Ovary (tissue), 9 donors: ENCODE results near the gene ADORA1. TPM values are rescaled to one million over a fixed set of nuclear protein-coding genes. Genes with fewer than 3 reads are reported as not detected.

ENCODE experiments used
- DNase-seq, 5 donors: peaks; one replicate each; pipeline ENCODE4 v3.0.0-alpha.2; 2019 to 2020
- H3K27ac ChIP-seq, 2 donors: fragments of 200-600 bp; one replicate each; pipeline versions ENCODE4 v1.5.1 to v1.8.0; 2019 to 2022
- H3K27me3 ChIP-seq: fragments of 200-600 bp; one replicate; pipeline ENCODE4 v1.8.0; 2022
- H3K36me3 ChIP-seq: fragments of 200-600 bp; sonication (generic); one replicate; pipeline ENCODE4 v1.5.1; 2019
- H3K4me1 ChIP-seq: one replicate; pipeline ENCODE4 v1.8.1; 2013; ENCODE audit warnings: mild to moderate bottlenecking, moderate library complexity; ENCODE audit not compliant: insufficient read depth
- H3K4me3 ChIP-seq: fragments of 200-600 bp; sonication (generic); one replicate; pipeline ENCODE4 v1.5.1; 2017
- H3K9me3 ChIP-seq, 2 donors: fragments of 200-600 bp in 1 of 2; sonication (generic) in 1 of 2; one replicate each; pipeline versions ENCODE4 v1.5.1 to v1.8.1; 2013 to 2019; ENCODE audit warnings: mild to moderate bottlenecking in 1 of 2, moderate library complexity in 1 of 2
- EP300 ChIP-seq: sonication (generic); formaldehyde crosslinking; IDR thresholded peaks from one replicate; pipeline ENCODE4 v1.6.1; 2017; ENCODE audit warnings: antibody characterized with exemption
- POLR2A ChIP-seq: fragments of 450-650 bp; IDR thresholded peaks from one replicate; pipeline ENCODE4 v1.6.1; 2017; ENCODE audit warnings: antibody characterized with exemption, mild to moderate bottlenecking, moderate library complexity
- WGBS, 3 donors: extraction: QIAGEN DNeasy Blood & Tissue Kit in 1 of 3; methylation state at CpG; one replicate each; pipeline versions ENCODE4 v1.1.5 to v1.1.7; 2013 to 2017; 5-methylcytosine and 5-hydroxymethylcytosine counted together
- intact Hi-C, 4 donors: fragments of 100-400 bp; cut with DNase I; formaldehyde crosslinking; loops; one replicate each; pipeline versions ENCODE4 v1.11.0 to v1.15.1; 2022 to 2023
- polyA plus RNA-seq, 2 donors: library from polyadenylated mRNA; stranded (reverse); fragments of 200-250 nt in 1 of 2; fragments of 350-450 nt in 1 of 2; fragmentation: Illumina TruSeq in 1 of 2; extraction: RNeasy Lipid Tissue Mini Kit (QIAGEN cat#74804) in 1 of 2; gene quantifications; one replicate each; pipeline ENCODE4 v1.2.3, GENCODE V29; 2013 to 2014
- total RNA-seq, 7 donors: library from RNA; depleted of rRNA in 2 of 7; stranded (reverse); fragments of >200 nt in 2 of 7; fragmentation: NEBNext Ultra II Directional in 3 of 7; extraction: Animal tissue kit (Norgen Biotek cat#: 25700) in 3 of 7; gene quantifications; one replicate each; pipeline versions ENCODE4 v1.1.0 to v1.2.4, GENCODE V29; 2016 to 2023
- TF ChIP-seq, protein P1 (sequence below), 3 donors: fragments of 450-650 bp in 2 of 3; fragments of 200-600 bp in 1 of 3; IDR thresholded peaks; one replicate each; pipeline versions ENCODE4 v1.5.1 to v1.8.0; 2016 to 2022; ENCODE audit warnings: antibody characterized with exemption in 3 of 3, mild to moderate bottlenecking in 1 of 3
- donor health status: DM: no; HTN: no; CAD: no; lungs with moderate emphysema.
- donor health status: DM: no; HTN: no; CAD: no.
- donor health status: Bipolar disorder and iron deficiency.
- donor health status: DM: yes; HTN: yes; CAD: no.
- donor health status: DM: no; HTN: no; CAD: no.
- donor health status: DM: yes; HTN: yes; CAD: no.

Gene ADORA1
- total and polyA plus RNA-seq, 9 donors, result 0.15 to 1.3 (median 0.60) TPM

DNA sequence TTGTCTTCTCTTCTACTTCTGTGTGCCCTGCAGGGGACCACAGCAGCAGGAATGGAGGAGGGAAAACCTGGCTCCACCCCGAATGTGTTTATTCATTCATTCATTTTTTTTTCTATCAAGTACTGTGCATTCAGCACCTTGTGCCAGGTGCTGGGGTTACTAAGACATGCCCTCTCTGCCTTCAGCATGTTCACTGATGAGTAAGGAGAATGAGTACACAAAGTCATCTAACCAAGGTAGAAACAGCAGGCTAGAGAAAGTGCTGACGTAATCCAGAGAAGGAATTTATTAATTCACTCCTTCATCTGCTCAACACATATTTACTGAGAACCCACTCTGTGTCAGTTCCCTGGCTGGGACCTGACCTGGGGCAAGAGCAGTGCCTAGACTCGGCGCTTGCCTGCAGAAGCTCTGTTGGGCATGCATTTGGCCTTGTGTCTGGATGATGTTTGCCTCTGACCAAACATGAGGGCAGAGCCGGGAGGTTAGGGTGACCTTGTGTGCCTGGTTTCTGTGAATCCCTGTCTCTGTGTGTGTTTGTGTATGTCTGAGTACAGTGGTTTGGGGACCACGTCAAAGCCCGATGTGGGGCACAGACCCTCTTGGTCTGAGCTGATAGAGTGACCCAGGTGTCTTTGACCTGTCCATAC, 38.4 kb upstream of the ADORA1 start:
- intact Hi-C loops, result no loop called here
- 48 to 67% (median 50%) methylated on average over 7 of the region's 7 CpGs for WGBS, 3 donors
- Histone ChIP-seq H3K36me3 (no peaks in the 10 kb centered on the region), H3K27me3 (no peaks in the 10 kb centered on the region), H3K4me3 (no peak overlapping the region), H3K27ac (no peak overlapping the region), H3K4me1 (no peaks in the 10 kb centered on the region), H3K9me3 (no peaks in the 10 kb centered on the region)
- DNase-seq, result no peak
- TF ChIP-seq, protein P1, sequence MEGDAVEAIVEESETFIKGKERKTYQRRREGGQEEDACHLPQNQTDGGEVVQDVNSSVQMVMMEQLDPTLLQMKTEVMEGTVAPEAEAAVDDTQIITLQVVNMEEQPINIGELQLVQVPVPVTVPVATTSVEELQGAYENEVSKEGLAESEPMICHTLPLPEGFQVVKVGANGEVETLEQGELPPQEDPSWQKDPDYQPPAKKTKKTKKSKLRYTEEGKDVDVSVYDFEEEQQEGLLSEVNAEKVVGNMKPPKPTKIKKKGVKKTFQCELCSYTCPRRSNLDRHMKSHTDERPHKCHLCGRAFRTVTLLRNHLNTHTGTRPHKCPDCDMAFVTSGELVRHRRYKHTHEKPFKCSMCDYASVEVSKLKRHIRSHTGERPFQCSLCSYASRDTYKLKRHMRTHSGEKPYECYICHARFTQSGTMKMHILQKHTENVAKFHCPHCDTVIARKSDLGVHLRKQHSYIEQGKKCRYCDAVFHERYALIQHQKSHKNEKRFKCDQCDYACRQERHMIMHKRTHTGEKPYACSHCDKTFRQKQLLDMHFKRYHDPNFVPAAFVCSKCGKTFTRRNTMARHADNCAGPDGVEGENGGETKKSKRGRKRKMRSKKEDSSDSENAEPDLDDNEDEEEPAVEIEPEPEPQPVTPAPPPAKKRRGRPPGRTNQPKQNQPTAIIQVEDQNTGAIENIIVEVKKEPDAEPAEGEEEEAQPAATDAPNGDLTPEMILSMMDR (IDR thresholded peaks at IDR 0.05), result no peak

DNA sequence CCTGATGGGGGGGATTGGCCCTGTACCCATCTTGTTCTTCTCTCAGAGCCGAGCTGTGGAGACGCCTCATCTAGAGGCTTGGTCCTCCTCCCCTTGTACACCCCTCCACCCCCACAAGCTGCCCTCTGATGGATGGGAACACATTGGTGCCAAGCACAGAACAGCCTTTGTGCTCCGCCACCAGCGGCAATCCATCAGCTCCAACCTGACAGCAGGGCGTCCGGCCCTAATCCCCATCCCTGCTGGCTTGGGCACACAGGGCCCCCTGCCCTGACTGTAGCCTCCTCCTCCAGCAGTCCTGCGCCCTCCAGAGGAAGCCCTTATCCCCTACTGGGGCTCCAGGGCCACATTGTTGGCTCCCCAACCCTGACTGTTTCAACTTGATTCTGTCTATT, 37.9 kb upstream of the ADORA1 start:
- H3K36me3 ChIP-seq, result no peaks in the 10 kb centered on the region
- no peaks in the 10 kb centered on the region for H3K9me3 ChIP-seq
- H3K4me3 ChIP-seq, result no peak overlapping the region
- H3K4me1 ChIP-seq, result no peaks in the 10 kb centered on the region
- TF ChIP-seq, protein P1 (IDR thresholded peaks at IDR 0.05), result no peak
- TF ChIP-seq POLR2A, result no peak
- TF ChIP-seq EP300, result no peak
- H3K27me3 ChIP-seq, result no peaks in the 10 kb centered on the region
- no peak overlapping the region for H3K27ac ChIP-seq
- 57 to 67% (median 62%) methylated on average over 7 of the region's 7 CpGs for WGBS, 3 donors
- no peak for DNase-seq
- intact Hi-C loops, result no loop called here

DNA sequence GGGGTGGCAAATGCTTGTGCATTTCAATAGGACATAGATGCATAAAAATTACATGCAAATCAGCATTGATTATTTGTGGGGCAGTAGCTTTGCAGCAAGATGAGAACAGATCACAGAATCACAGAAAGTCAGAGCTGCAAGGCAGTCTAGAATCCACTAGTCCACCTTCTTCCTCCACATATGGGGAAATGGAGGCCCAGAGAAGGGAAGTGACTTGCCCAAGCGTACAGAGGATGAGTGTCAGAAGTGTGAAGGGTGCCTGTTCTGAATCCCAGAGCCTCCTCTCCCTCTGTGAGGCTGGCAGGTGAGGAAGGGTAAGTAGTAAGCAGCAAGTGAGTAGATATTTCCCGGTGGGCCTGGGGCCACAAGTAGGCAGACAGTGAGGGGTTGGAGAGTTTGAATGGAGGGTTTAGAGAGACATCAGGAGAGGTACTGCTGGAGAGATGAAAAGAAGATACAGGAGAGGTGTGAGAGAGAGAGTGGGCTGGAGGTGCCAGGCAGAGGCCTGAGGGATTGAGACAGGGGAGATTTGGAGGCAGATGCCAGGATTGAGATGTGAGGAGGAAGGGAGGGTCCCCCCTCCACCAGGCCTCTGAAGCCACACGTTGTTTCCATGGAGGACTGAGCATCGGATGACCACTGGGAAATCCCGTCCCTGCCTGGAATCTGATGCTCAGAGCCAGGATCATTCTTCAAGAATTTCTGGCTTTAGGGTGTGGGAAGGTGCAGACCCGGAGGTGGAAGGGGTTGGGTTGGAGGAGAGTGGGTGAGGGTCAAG, 36.9 kb upstream of the ADORA1 start:
- H3K36me3 ChIP-seq, result no peaks in the 10 kb centered on the region
- 59 to 61% (median 59%) methylated on average over 6 of the region's 6 CpGs for WGBS, 3 donors
- H3K4me3 ChIP-seq, result no peak overlapping the region
- DNase-seq, result no peak
- no peak for TF ChIP-seq EP300
- no peak for TF ChIP-seq POLR2A
- TF ChIP-seq, protein P1 (IDR thresholded peaks at IDR 0.05), result no peak
- H3K27ac ChIP-seq, result no peak overlapping the region
- no peaks in the 10 kb centered on the region for H3K4me1 ChIP-seq
- no peaks in the 10 kb centered on the region for H3K27me3 ChIP-seq
- peaks cover 0 to 4% of the 10 kb centered on the region in 2 donors for H3K9me3 ChIP-seq
- intact Hi-C loops, result no loop called here

DNA sequence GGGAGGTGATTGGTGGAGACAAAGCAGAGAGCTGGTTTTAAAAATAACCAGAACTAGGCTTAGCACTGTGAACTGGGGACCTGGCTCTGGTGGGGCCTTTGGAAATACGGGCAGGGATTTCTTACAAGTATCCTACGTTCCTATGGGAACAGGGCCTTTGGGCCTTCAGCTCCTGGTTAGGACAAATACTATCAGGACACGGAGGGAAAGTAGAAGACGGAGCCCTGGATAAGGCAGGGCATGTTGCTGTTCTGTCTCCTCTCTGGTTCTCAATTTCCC, 36.4 kb upstream of the ADORA1 start:
- H3K4me1 ChIP-seq, result no peaks in the 10 kb centered on the region
- TF ChIP-seq EP300 (no peak), POLR2A (no peak)
- TF ChIP-seq, protein P1 (IDR thresholded peaks at IDR 0.05), result no peak
- no peak overlapping the region for H3K4me3 ChIP-seq
- H3K27ac ChIP-seq, result no peak overlapping the region
- intact Hi-C loops, result no loop called here
- H3K27me3 ChIP-seq, result no peaks in the 10 kb centered on the region
- DNase-seq, result no peak
- 76 to 89% (median 81%) methylated on average over 4 of the region's 4 CpGs for WGBS, 3 donors
- no peaks in the 10 kb centered on the region for H3K36me3 ChIP-seq
- peaks cover 0 to 4% of the 10 kb centered on the region in 2 donors for H3K9me3 ChIP-seq
